HG03039 (cell line): ENCODE measurements around the gene MYO1E.
"Not testable (repeated sequence)": the region's sequence is repeated elsewhere in the genome, so short reads cannot be mapped to it uniquely, and the experiment has no call there.

Source experiments
- ATAC-seq: cut with Tn5 transposase; IDR thresholded peaks from one replicate; pipeline ENCODE4 v1.9.1; 2021; ENCODE audit warnings: mild to moderate bottlenecking, moderate library complexity; ENCODE audit not compliant: unreplicated experiment

Gene MYO1E

DNA sequence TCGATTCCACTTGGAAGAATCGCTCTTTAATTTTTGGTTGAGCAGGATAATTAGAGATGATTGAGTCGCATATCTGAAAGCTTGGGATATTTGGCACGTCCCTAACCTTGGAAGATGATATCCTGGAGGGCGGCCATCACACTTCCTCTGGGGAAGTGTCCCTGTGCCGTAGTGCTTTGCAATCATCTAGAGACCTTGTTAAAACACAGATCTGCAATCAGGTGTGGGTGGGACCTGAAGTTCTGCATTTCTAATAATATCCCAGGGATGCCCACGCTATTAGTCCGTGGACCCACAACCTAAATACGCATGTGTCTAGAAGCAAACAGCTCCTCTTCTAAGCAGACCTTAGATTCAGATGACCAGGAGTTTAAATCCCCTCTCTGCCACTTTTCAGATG is 20.5 kb downstream of the MYO1E start:
- no peak for ATAC-seq

DNA sequence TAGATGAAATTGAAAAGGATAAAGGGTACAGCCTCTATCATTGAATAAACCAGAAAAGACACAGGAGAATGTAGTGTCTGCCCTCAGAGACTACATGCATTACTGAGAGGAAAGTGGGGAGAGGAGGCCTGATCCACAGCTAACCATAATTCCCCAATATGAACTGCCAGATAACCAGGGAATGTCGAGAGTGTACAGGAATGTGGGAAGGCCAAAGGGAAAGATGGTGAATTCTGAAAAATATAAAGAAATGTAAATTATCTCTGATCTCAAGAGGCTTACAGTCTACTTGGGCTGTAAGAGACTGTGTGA is 22.3 kb downstream of the MYO1E start:
- ATAC-seq: no peak

DNA sequence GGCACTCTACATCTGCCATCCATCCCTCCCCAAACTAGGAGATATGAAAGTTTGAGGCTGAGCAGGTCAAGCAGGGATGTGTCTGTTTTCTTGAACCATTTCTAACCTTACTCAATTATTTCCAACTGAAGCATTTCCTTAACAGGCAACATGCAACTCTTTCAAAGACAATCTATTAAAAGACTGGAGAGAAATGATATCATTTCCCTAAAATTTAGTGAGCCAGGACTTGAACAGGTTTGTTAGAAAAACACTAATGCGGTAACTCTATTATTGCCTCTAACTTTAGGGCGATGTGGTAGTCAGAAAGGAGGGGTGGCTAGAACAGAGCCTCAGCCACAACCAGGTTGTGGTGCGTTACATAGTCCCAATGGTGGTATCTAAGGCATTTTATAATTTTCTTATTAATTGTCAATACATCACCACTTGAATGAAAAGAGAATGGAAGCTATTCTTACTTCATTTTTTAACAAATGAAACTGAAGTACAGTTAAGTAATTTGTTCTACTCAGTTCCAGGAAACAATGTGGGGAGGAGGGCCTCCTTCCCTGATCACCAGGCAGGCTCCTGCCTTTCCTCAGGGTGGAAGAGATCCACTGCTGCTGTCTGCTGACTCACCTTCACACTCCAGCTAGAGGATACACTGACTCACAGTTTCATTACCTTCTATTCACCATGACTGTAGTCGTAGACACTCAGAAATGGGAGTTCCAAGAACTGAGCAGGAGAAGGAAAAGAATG is 22.8 kb downstream of the MYO1E start:
- ATAC-seq: no peak

DNA sequence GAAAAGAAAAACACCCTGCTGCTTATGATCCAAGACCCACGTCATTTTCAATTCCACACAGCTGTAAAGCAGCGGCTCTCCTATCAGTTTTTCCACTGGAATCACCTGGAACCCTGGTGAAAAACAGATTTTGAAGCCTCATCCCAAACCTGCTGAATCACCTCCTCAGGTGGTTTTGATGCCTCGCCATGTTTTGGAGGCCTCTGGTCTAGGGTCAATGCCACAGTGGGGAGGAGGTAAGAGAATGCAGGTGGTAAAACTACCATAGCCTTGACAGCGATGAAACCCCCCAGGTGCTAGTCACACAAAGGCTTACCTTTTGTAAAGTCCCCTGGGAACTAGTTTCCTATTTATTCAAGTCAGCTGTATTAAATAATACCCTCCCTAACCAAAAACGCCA is 24.8 kb downstream of the MYO1E start:
- ATAC-seq: no peak

DNA sequence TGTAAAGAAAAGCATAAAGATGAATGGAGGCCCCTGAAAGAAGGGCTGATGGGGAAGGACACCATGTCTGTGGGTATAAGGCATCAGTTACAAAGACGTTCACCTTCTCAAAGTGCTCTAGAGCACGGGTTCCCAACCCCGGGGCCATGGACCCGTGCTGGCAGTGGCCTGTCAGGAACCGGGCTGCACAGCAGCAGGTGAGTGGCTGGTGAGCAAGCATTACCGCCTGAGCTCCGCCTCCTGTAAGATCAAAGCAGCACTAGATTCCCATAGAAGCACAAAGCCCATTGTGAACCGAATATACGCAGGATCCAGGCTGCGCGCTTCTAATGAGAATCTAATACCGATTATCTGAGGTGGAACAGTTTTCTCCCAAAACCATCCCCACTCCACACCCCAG is 25.7 kb downstream of the MYO1E start:
- no peak for ATAC-seq

DNA sequence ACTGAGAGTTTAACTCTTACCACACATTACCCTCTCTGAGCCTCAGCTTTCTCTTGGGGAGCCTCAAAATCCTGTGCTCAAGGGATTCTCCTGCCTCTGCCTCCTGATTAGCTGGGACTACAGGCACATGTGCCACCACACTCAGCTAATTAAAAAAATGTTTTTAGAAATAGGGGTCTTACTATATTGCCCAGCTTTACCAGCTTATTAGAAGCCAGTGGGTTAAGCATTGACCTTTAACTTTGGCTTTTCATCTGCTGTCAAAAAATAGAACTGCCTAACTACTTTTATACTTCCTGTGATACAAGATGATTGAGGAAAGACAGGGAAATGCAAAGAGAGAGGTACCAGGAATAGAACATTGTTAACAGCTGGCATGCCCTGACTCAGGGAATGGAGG is 27.3 kb downstream of the MYO1E start:
- no peak for ATAC-seq

DNA sequence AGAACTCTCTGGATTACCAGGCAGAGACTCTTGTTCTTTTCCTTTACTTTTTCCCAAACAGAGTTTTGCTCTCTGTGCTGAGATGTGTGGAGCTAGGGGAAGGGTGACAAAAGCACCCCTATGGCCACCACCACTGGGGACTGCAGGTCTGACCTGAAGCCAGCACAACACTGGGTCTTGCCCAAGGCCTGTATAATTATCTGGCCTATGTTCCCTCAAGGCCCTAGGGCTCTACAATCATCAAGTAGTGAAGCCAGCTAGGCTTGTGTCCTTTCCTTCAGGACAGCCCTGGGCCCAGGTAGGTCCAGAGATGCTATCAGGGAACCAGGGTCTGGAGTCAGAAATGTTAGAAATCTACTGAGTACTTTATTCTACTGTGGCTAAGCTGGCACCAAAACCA is 28.4 kb downstream of the MYO1E start:
- no peak for ATAC-seq

DNA sequence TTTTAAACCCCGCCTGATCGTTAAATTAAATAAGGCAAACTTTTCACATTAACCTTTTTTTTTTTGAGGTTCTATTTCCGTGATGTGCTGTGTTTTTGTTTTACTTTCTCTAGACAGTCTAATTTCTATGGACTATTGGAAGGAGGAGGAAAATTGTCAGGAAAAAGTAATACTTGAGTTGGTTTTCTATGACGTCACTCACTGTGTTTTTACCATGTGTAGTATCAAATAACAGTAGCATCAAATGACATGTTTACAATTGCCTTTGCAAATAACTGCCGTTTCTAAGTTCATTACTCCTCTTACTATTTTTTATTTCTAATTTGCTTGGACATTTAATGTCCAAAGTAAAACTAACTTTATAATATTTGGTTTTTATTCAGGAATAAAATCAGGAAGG is 32.3 kb downstream of the MYO1E start:
- no peak for ATAC-seq

DNA sequence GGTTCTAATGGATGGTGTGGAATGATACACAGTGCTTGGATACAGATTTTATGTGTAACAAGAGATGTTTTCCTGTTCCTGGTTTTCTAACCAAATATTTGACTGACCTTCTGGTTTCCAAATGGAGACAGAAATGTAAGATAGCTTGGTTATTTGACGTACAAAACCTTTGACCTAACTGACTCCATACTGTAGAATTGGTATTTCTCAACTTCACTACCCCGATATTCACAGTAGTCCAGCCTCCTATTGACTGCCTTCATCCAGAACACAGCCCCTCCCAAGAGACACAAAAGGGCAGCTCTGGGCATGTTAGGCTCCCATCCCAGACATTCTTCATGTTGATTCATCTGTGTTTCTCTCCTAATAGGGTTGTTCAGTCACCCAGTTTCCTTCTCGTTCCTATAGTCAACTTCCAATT is 33.4 kb downstream of the MYO1E start:
- ATAC-seq: no peak

DNA sequence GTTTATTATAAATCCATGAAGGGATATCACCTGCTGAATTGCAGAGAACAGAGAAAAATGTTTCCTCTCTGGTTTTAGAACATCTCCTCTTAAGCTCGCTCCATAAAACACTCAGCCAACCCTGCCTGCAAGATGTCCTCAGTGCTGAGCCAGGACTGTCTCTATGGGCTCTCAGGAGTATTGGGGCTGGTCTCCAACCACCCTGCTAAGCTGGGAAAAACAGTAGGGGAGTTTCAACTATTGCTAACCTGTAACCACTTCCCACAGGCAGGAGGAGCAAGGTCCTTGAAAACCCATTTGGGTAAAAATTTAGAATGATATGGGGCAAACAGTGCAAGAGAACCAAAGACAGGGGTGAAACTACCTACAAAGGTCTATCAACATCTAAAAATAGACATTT is 34.3 kb downstream of the MYO1E start:
- ATAC-seq: no peak

DNA sequence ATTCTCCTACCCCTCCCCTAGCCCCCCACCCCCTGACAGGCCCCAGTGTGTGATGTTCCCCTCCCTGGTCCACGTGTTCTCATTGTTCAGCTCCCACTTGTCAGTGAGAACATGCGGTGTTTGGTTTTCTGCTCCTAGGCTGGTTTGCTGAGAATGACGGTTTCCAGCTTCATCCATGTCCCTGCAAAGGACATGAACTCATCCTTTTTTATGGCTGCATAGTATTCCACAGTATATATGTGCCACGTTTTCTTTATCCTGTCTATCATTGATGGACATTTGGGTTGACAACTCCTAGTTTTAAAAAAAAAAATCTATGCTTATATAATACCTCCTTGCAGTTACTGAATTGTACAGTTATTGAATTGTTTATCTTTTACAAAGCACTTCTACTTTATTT is 35.9 kb downstream of the MYO1E start:
- ATAC-seq: not testable (repeated sequence)

DNA sequence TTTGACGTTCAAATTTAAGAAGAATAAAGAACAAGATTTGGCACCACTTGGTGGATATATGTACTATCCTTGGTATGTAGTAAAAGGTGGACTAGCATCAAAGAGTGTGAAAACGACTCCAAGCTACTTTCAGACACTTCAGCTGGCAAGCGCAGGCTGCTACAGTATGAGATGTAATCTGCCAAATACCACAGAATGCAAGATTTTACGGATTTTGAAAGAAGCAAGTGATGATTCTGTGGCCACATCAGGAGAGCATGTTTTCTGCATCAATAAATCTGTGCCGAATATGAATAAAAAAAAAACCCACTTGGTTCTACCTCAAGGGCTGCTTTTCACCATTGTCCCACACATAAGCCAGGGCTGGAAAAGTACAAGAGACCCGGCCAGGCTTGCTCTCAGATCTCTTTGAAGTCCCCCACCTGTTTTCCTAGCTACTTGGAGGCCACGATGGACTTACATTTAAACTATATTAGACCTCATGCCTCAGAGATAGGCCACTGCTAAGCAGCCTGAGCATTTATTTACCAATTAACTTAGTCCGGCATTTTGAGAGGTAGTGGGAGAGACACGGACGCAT is 37.4 kb downstream of the MYO1E start:
- no peak for ATAC-seq

DNA sequence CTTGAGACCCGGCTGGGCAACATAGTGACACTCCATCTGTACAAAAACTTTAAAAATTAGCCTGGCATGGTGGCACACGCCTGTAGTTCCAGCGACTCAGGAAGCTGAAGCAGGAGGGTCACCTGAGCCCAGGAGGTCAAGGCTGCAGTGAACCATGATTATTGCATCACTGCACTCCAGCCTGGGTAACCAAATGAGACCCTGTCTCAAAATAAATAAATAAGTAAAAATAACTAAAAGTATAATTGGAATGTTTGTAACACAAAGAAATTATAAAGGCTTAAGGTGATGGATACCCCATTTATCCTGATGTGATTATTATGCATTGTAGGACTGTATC is 38.6 kb downstream of the MYO1E start:
- no peak for ATAC-seq

DNA sequence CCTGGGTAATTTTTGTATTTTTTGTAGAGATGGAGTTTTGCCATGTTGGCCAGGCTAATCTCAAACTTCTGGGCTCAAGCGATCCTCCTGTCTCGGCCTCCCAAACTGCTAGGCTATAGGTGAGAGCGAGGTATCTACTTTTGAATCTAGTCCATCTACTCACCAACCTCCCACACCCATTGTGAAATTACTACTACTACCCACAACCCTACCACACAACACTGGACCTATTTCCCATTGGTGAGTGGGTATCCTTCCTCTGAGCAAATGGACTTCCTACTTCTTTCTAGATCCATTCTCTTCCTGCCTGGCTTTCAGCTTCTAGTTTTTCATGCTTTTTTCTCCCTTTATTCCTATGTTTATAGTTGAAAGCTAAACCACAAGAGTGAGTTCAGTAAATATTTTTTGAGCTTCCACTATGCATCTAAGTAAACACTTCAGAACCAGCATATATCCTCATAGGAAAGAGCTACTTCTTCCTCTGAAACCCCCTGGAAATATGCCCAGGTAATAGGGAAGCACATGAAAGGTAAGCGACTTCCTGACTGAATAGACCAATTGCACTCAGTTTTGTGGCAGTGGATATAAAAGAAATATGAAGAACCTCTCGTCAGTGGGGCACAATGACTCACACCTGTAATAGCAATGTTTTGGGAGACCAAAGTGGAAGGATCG is 39.1 kb downstream of the MYO1E start:
- no peak for ATAC-seq

DNA sequence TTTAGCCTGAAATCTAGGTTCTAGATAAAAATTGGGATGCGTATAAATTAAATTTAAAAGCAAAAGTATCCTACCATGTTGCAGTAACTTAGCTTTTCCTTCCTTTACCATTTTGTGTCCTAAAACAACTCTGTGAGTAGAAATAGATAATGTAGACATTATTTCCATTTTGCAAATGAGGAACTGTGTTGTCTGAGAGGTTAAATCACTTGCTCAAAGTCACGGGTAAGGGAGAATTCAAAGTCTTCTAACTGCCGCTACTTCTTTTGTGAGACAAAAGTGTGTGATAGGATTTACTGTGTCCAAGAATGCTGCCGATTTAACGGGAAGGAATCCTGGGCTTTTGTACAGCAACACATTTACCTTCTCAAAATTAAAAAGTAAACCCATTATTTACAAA is 40.7 kb downstream of the MYO1E start:
- no peak for ATAC-seq

DNA sequence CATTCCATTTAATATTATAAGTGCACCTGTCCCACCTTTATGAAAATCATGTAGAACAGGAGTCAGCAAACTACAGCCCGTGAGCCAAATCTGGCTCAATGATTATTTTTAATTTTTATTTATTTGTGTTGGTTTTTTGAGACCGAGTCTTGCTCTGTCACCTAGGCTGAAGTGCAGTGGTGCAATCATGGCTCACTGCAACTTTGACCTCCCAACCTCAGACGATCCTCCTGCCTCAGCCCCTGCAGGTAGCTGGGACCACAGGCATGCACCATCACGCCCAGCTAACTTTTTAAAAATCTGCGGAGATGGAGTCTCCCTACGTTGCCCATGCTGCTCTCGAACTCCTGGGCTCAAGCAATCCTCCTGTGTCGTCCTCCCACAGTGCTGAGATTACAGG is 42.0 kb downstream of the MYO1E start:
- no peak for ATAC-seq

DNA sequence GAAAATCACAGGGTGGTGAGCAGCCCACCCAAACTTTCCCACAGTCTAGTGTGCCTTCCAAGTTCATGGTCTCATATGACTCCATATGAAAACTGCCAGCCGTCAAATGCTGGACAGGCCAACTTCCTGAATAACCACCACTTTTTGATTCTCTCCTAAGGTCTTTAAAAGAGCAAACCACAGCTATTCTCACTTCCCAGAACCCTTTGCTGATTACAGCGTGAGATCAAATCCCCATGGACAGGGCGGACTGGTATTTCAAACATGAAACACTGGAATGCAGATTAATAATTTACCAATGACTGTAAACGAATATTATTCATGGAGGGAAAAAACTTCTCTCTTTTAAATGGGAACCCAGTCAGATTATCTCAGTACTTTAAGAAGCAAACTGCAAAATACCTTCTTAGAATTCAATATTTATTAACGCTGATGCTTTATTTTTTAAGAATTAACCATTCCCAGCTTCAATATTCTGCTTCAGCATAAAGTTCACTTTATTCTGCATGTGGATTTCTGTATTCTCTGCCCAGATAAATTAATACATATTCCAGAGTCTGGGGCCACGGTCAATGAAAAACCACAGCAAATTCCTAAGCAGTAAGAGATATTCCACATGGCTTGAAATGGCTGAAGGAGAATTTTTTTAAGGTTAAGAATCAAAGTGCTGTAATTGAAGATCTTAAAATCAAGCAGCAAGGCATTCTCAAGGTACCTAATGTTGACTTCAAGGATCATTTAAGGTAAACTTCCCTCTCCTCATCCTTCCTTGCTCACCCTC is 42.9 kb downstream of the MYO1E start:
- no peak for ATAC-seq

DNA sequence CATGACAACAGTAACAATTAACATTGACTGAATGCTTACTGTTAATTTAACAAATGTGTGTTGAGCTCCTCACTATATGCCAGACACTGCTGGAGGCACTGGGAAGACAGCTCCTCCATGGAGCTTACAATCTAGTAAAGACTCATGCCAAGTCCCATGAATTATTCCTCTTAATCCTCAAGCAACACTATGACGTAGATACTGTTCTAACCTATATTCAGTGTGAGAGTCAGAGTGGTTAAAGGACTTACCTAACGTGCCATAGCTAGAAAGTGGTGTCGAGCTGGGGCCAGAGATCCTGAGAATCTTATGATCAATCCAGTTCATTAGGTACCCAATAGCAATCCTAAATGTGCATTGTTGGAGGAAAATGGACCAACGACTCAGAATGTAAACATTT is 43.6 kb downstream of the MYO1E start:
- no peak for ATAC-seq

DNA sequence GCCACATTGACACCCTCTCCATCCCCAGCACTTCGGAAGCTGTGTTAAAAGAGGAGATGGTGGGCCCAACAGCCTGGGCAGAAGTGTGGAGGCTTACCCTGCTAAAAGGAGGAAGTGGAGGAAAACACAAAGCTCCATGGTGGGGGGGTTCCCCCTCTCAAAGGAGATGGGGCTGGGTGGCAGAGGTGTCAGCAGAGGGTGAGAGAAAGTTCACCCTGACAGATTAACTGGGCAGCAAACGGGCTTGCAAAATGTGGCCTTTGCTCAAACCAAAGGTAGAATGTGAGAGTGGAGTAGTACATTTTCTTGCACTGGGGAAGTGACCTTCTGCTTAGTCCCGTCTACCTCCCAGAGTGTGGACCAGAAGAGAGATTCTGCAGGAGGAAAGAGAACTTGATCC is 44.7 kb downstream of the MYO1E start:
- ATAC-seq: no peak

DNA sequence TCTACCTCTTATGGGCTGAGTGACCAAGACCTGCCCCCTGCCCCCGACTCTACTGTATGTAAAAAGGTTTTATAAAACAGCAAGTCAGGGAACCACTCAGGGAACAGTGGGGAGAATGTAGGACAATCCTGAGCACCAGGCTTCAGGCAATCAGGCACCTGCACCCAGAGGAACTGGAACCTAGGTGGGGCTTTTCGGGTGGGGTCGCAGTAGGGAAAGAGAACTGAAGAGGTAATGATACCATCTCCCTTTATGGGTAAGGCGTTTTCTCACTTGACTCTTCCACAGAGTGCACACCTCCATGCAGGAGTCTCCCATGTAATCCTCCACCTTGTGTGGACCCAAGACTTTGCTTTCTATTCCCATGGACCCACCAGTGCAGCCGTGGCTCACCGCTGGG is 45.8 kb downstream of the MYO1E start:
- no peak for ATAC-seq

DNA sequence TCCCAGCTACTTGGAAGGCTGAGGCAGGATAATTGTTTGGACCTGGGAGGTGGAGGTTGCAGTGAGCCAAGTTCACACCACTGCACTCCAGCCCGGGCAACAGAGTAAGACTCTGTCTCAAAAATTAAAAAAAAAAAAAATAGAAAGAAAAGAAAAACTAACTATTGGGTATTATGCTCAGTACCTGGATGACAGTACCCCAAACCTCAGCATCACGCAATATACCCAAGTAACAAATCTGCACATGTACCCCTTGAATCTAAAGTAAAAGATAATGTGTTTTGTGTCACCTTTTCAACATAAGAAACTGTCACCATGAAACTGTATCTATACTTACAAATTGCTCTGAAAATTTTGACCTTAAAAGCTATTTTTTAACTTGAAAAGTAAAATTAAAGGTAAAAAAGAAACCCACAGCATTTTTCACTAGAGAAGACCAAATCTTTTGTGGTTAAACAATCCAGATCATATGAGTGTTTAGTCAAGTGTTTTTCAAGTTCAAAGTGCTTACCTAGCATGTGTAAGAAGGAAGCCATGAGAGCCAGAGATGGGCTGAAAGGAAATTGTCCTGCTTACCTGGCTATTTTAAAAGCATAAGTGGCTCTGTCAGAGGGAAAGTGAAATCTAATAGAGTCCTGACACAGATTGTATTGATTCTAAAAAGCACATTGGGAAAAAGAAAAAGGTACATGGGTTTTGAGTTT is 50.5 kb downstream of the MYO1E start:
- ATAC-seq: no peak
